Smooth muscle cell (in vitro differentiated cells): Measurements from ENCODE around the gene C3orf85. TPM values are rescaled to one million over a fixed set of nuclear protein-coding genes. Genes with fewer than 3 reads are reported as not detected.
A peak's percentile ranks its signal among the peaks of the same experiment; 100 is the strongest.

Source experiments
- DNase-seq: peaks from one replicate; lab custom pipeline; 2025; ENCODE audit not compliant: unreplicated experiment; lab: John Stamatoyannopoulos, UW
- H2AFZ ChIP-seq: fragments of 200-600 bp; sonication (generic); 2 replicates; pipeline ENCODE4 v1.6.0; 2016; ENCODE audit warnings: antibody characterized with exemption, low read depth, mild to moderate bottlenecking
- H3F3A ChIP-seq: fragments of 200-600 bp; sonication (generic); 2 replicates; pipeline ENCODE4 v1.6.0; 2017; ENCODE audit warnings: antibody characterized with exemption, low read depth
- H3K27ac ChIP-seq: fragments of 200-600 bp; sonication (generic); 2 replicates; pipeline ENCODE4 v1.5.1; 2016; ENCODE audit warnings: low read depth, mild to moderate bottlenecking
- H3K27me3 ChIP-seq: fragments of 200-600 bp; sonication (generic); 2 replicates; pipeline ENCODE4 v1.6.1; 2016; ENCODE audit warnings: low read depth, mild to moderate bottlenecking
- H3K36me3 ChIP-seq: fragments of 200-600 bp; sonication (generic); 2 replicates; pipeline ENCODE4 v1.5.1; 2016; ENCODE audit warnings: low read depth
- H3K4me1 ChIP-seq: fragments of 200-600 bp; sonication (generic); 2 replicates; pipeline ENCODE4 v1.5.1; 2016; ENCODE audit warnings: low read depth
- H3K4me2 ChIP-seq: fragments of 200-600 bp; sonication (generic); 2 replicates; pipeline ENCODE4 v1.6.0; 2016; ENCODE audit warnings: mild to moderate bottlenecking
- H3K4me3 ChIP-seq: fragments of 200-600 bp; sonication (generic); 2 replicates; pipeline ENCODE4 v1.5.1; 2016; ENCODE audit warnings: mild to moderate bottlenecking
- H3K79me2 ChIP-seq: fragments of 200-600 bp; sonication (generic); 2 replicates; pipeline ENCODE4 v1.6.0; 2016; ENCODE audit warnings: low read depth, mild to moderate bottlenecking
- H3K9ac ChIP-seq: fragments of 200-600 bp; sonication (generic); 2 replicates; pipeline ENCODE4 v1.6.0; 2016; ENCODE audit warnings: low read depth
- H3K9me3 ChIP-seq: fragments of 200-600 bp; sonication (generic); replicated peaks from 2 replicates; pipeline ENCODE4 v1.5.1; 2016; ENCODE audit warnings: low read depth
- H4K20me1 ChIP-seq: fragments of 200-600 bp; sonication (generic); 2 replicates; pipeline ENCODE4 v1.6.0; 2016; ENCODE audit warnings: low read depth
- WGBS: methylation state at CpG from one replicate; pipeline ENCODE4 v1.1.7; 2016; ENCODE audit warnings: low lambda C conversion rate; 5-methylcytosine and 5-hydroxymethylcytosine counted together
- polyA plus RNA-seq: library from polyadenylated mRNA; unstranded; fragments of >200 nt; fragmentation: Nextera tagmentation; extraction: Ambion mirVana; gene quantifications from 2 replicates; pipeline ENCODE4 v1.2.1, GENCODE V29; 2016
- total RNA-seq: library from RNA; depleted of rRNA; stranded (reverse); fragments of >200 nt; gene quantifications from 2 replicates; pipeline ENCODE4 v1.2.3, GENCODE V29; 2014
- TF ChIP-seq, protein P1 (sequence below): fragments of 200-600 bp; sonication (generic); IDR thresholded peaks from 2 replicates; pipeline ENCODE4 v1.5.1; 2017; ENCODE audit warnings: borderline replicate concordance, mild to moderate bottlenecking, antibody characterized with exemption; ENCODE audit not compliant: insufficient read depth, poor library complexity, severe bottlenecking

The C3orf85 gene
- total and polyA plus RNA-seq, 2 experiments from 2014 or later = not detected

- H4K20me1 ChIP-seq = no peaks in the 10 kb centered on the region
- no peak overlapping the region for H3K4me2 ChIP-seq
- H2AFZ ChIP-seq = no peak overlapping the region
- 47% methylated on average over 2 of the region's 2 CpGs for WGBS
- no peak for DNase-seq
- no peaks in the 10 kb centered on the region for H3K27me3 ChIP-seq
- peak overlapping the region; percentile 35 for H3K4me3 ChIP-seq
- H3K4me1 ChIP-seq = no peaks in the 10 kb centered on the region
- H3K9ac ChIP-seq = no peak overlapping the region
- H3K36me3 ChIP-seq = no peaks in the 10 kb centered on the region
- H3F3A ChIP-seq = no peaks in the 10 kb centered on the region
- no peak overlapping the region for H3K27ac ChIP-seq
- no peaks in the 10 kb centered on the region for H3K79me2 ChIP-seq
- H3K9me3 ChIP-seq = no peaks in the 10 kb centered on the region
- TF ChIP-seq, protein P1, sequence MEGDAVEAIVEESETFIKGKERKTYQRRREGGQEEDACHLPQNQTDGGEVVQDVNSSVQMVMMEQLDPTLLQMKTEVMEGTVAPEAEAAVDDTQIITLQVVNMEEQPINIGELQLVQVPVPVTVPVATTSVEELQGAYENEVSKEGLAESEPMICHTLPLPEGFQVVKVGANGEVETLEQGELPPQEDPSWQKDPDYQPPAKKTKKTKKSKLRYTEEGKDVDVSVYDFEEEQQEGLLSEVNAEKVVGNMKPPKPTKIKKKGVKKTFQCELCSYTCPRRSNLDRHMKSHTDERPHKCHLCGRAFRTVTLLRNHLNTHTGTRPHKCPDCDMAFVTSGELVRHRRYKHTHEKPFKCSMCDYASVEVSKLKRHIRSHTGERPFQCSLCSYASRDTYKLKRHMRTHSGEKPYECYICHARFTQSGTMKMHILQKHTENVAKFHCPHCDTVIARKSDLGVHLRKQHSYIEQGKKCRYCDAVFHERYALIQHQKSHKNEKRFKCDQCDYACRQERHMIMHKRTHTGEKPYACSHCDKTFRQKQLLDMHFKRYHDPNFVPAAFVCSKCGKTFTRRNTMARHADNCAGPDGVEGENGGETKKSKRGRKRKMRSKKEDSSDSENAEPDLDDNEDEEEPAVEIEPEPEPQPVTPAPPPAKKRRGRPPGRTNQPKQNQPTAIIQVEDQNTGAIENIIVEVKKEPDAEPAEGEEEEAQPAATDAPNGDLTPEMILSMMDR = no peak
Observed at GRCh38 chr3:109137761-109138160, 1.2 kb downstream of the C3orf85 start.

- Histone ChIP-seq H3K27ac (no peak overlapping the region), H3F3A (no peaks in the 10 kb centered on the region), H4K20me1 (no peaks in the 10 kb centered on the region), H3K36me3 (no peaks in the 10 kb centered on the region), H3K4me1 (no peaks in the 10 kb centered on the region), H3K79me2 (no peaks in the 10 kb centered on the region), H3K27me3 (no peaks in the 10 kb centered on the region), H2AFZ (no peak overlapping the region), H3K9ac (no peak overlapping the region), H3K9me3 (no peaks in the 10 kb centered on the region), H3K4me3 (no peak overlapping the region), H3K4me2 (no peak overlapping the region)
- WGBS = 88% methylated on average over 4 of the region's 4 CpGs
- TF ChIP-seq, protein P1 = no peak
- no peak for DNase-seq
Observed at GRCh38 chr3:109140318-109140717, 3.8 kb downstream of the C3orf85 start.

- H3K4me1 ChIP-seq = no peaks in the 10 kb centered on the region
- H3K79me2 ChIP-seq = no peaks in the 10 kb centered on the region
- H3K4me3 ChIP-seq = no peak overlapping the region
- H3K27me3 ChIP-seq = no peaks in the 10 kb centered on the region
- no peak overlapping the region for H2AFZ ChIP-seq
- no peak for DNase-seq
- H3K27ac ChIP-seq = no peak overlapping the region
- H3K9ac ChIP-seq = no peak overlapping the region
- H3K4me2 ChIP-seq = no peak overlapping the region
- TF ChIP-seq, protein P1 = no peak
- H3F3A ChIP-seq = no peaks in the 10 kb centered on the region
- H4K20me1 ChIP-seq = no peaks in the 10 kb centered on the region
- WGBS = 86% methylated on average over 1 of the region's 1 CpG
- H3K36me3 ChIP-seq = no peaks in the 10 kb centered on the region
- H3K9me3 ChIP-seq = no peaks in the 10 kb centered on the region
Observed at GRCh38 chr3:109143646-109144045, 7.1 kb downstream of the C3orf85 start.

GRCh38 chr3:109149078-109149477 lies 12.6 kb downstream of the C3orf85 start:
- Histone ChIP-seq H3K9ac (no peak overlapping the region), H2AFZ (no peak overlapping the region), H3K9me3 (no peaks in the 10 kb centered on the region), H3F3A (no peaks in the 10 kb centered on the region), H3K36me3 (no peaks in the 10 kb centered on the region), H3K27me3 (no peaks in the 10 kb centered on the region), H3K4me3 (no peak overlapping the region), H3K79me2 (no peaks in the 10 kb centered on the region), H4K20me1 (no peaks in the 10 kb centered on the region), H3K4me2 (no peak overlapping the region), H3K27ac (no peak overlapping the region), H3K4me1 (no peaks in the 10 kb centered on the region)
- DNase-seq = no peak
- TF ChIP-seq, protein P1 = no peak
- 91% methylated on average over 2 of the region's 2 CpGs for WGBS
